GM18868 (cell line): ENCODE results near the gene RNASEH2B.

ENCODE experiments used
- ATAC-seq: cut with Tn5 transposase; IDR thresholded peaks from one replicate; pipeline ENCODE4 v1.9.1; 2021; ENCODE audit warnings: mild to moderate bottlenecking, moderate library complexity; ENCODE audit not compliant: unreplicated experiment

Gene RNASEH2B

DNA sequence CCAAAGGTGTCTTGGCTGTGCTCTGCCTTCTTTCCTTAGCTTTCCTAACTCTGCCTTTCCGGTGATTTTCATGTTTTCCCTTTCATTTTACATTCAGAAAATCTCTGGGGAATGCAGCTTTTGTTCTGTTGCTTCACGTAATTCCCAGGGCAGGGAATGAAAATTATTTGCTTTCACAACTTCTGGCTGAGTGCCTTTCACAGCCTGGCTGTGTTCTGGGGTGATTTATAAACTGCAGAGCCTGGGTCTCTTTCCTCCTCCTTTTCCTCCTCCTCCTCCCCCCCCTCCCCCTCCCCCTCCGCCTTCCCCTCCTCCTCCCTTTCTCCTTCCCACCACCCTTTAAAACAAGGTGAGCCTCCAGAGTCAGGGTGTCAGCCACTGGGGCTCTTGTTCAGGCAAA, 84.3 kb downstream of the RNASEH2B start:
- ATAC-seq: no peak

DNA sequence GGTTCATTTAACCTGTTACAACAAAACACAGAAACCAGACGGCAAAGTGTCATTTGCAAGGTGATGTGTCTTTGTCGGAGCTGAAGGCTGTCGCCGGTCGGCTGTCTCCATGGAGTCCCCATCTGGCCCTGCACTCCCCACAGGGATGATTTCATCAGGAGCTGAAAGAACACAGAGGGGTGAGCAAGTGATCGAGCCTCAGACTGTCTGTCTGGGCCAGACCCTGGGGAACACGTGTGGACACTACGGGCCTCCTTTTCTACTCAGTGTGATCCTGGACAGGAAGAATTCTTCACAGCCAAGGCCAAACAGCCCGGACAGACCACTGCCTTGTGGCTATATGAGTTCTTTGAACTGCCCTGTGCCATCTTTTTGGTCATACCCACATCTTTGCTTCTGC, 85.1 kb downstream of the RNASEH2B start:
- ATAC-seq: no peak

DNA sequence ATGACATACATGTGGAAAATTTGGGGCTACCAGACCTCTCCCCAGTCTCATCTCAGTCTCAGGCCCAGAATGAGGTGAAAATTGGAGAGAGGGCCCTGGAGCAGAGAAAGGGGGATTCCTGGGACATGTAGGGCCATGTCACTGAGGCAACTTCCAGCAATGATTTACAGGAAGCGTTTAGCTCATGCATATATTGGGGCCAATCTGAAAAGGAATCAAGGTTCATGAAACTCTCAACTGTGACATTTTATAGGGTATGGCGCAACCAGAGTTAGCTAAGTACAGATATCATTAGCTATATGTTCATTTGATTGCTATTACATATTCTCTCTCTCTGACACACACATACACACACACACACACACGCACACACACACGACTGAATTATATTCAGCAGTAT, 86.3 kb downstream of the RNASEH2B start:
- ATAC-seq: no peak

DNA sequence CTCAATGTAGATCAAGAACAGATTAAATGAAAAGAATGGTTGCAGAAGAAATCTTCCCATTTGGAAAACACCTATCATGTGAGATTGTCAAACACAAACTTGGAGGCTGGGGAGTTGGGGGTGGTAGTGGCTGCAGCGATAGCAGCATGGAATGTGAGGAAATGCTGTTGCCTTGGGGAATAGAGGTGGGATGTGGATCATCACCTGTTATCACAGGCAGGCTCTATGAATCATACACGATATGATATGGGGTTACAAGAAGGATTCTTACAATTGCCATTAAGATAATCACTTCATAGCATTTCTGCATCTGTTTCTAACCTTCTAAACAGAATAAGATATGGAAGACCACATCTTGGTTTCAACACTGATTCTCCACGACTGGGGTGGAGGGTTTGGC, 88.7 kb downstream of the RNASEH2B start:
- ATAC-seq: no peak

DNA sequence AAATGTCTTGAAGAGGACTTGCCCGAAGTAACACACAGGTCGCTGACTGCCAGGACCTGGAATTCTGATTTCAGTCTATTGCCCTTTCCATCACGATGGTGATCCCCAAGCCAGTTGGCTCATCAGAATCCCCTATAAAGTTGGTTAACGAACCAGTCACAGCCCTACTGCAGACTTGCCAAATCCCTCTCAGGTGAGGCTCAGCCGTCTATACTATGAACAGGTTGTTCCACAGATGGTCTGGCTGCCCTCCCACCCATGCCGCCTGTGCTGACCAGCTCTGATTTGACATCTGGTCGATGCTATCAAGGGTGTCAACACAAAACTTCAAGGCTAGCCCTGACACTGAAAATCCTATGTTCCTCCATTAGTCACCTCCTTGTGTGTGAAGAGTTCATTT, 90.0 kb downstream of the RNASEH2B start:
- ATAC-seq: no peak

DNA sequence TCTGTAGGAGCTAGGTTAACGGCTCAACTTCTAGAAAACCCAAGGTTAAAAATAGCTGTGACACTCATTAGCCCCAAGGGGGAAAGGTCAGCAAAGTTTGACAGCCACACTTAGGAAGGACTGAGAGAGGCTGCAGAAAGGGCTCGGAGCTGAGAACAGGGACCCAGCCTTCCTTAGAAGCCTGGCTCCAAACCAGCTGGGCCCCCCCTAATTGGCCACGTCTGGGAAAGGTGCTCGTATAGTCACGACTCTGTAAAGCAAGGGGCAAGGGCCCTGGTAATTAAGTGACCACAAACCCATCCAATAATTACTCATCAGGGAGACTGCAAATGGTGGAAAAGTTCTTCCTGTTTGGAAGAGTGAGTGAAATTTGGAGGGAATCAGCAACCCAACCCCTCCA, 90.5 kb downstream of the RNASEH2B start:
- no peak for ATAC-seq

DNA sequence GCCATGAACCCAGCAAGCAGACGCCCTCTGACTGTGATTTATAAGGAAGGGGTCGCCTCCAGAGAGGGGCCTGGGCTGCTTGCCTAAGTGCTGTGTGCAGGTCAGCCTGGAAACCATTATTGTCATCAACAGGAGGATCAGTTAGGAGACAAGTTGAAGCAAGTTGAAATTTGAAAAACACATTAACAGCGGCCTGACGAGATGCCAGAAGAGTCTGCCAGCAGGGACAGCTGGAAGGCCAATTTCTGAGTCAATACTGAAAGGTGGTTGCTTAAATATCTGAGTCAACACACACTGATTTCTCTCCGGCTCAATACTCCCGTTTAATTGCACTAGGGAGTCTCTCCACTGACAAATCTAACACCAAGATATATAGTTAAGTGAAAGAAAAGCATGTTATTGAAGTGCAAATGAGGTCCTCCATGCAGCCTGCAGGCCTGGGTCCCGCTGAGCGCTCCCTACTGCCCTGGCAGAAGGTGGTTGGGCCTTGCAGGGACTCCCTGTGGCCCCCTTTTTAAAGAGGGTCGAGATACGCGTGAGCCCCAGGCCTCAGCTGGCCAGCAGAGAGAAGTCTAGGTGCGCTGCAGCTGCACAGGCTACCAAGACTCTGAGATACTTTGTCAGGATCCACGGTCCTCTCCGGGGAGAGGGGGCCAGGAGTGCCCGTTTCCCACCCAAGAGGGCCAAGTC, 91.1 kb downstream of the RNASEH2B start:
- no peak for ATAC-seq

DNA sequence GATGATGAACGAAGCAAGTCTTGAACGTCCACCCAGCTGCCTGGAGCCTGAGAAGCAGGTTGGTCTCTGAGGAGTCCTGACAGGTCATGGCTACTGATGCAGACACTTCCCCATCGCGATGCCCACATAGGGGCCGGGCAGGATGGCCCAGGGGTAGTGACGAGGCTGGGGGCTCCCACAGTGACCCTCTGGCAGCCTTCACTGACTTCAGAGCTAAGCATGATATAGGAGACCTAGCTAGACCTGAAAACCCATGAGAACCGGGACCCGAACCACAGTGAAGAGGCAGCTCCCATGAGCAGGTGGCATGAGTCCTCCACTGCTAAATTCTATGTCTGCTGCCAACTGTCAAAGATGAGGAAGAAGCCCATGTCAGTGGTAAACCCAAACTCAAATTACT, 91.7 kb downstream of the RNASEH2B start:
- no peak for ATAC-seq

DNA sequence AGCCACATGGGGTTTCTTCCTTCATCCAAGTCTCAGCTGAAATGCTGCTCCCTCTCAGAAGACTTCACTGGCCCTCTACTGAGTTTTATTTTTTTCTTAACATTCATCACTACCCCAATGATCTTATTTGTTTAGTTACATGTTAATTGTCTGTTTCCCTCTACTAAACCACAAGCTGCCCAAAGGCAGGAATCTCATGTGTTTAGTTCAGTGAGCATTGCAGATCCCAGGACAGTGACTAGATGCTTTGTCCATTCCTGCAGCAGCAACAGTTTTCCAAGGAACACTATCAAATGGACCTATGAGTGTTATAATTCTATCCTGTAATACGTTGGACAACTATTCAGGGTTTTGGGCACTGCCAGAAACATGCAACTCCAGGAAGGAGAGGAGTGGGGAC, 93.1 kb downstream of the RNASEH2B start:
- no peak for ATAC-seq

DNA sequence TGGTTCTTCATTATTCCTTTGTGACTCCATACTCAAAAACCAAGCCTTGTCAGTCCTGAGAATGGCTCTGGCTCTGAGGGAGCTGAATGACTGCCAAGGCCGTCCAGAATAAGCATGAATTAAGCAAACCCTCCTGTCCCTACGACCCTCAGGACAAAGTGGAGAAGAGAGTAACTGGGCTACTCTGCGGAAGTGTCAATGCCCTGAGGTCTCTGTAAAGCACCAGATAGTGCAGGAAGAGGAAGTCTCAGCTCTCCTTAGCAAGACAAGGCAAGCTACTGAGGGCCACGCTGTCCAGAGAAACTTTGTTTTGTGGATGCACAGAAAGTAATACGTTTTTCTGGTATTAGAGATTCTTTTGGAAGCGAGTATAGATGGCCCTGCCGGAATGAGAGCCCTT, 94.1 kb downstream of the RNASEH2B start:
- no peak for ATAC-seq

DNA sequence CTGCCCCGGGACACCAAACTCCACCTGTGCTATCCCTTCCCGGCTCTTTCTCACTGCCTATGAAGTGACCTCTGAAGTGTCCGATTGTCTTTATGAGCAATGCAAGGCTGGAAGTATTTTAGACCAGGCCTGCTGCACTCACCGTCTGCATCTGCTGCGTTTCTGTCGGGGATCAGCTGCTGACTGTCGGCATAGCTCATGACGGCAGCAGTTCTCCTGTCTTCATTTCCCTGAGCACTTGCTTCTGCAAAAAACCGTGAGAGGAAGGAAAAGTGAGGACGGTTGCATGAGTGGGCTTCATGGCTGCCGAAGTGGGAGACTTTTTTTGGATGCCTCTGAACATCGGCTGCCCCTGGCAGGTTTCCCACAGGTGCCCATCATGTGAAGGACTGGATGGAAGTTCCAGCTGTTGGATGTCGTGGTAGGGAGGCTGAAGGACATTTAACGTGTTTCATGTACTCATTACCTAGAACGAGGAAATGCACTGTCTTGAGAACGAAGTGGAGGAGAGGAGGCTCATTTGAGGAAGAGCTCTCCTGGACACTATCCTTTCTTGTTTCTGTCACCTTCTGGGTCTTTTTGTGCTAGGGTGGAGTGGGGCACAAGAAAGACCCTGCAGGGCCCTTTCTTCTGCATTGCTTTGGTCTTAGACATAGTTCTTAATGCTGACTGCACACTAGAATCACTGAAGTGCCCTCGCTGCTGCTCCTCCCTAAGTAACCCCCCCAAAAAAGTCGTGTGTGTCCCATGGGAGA, 94.7 kb downstream of the RNASEH2B start:
- no peak for ATAC-seq

DNA sequence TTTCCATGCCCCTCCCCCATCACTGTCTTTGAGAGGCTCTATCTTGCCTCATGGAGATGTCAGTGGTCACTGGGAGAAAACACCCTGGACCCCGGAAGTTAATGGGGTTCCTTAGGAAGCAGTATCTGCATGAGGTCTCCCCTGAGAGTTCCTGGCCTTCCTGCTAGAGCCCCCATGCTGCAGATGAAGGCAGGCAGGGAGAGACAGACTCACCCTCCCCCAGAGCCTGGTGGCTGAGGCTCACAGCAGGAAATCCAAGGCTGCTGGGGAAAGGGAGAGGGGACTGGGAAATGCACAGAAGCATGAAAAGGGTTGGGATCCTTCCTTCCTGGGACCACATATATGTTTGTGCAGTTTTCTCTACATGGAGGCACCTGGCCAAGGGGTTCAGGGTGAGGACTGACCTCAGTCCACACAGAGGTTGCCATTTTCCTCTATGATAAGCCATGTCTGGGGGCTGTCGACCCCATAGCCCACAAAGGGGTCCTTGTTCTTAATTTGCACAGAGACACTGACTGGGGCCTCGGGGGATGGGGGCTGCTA, 95.4 kb downstream of the RNASEH2B start:
- ATAC-seq: no peak

DNA sequence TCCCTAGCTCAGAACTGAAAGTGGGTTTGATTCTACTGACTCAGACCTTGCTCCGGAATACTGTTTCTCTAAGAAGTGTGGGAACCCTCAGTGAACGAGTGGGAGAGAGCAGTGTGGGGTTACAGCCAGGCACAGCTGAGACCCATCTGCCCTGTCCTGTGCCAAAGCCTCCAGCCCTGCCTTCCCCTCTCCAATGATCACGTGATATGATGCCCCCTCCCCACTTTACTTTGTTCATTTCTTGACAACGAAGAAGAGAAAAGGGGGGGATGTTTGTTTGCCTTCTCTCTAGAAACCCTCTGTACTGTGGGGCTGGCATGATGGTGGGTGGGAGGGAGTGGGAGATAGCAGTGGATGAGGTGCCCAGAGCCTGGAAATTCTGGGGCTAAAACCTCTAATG, 96.0 kb downstream of the RNASEH2B start:
- ATAC-seq: no peak
